Glutamatergic neuron (in vitro differentiated cells): ENCODE results near the gene ADTRP. TPM values are rescaled to one million over a fixed set of nuclear protein-coding genes. Genes with fewer than 3 reads are reported as not detected.

ENCODE experiments used
- DNase-seq: peaks from one replicate; pipeline ENCODE4 v3.0.0; 2022
- H3K27ac Mint-ChIP-seq: one replicate; pipeline ENCODE4 v1.8.0; 2020; ENCODE audit warnings: mild to moderate bottlenecking, mixed read lengths, inconsistent platforms; ENCODE audit not compliant: unreplicated experiment
- H3K27me3 Mint-ChIP-seq: one replicate; pipeline ENCODE4 v1.8.0; 2020; ENCODE audit warnings: mild to moderate bottlenecking, moderate library complexity, mixed read lengths, inconsistent platforms; ENCODE audit not compliant: unreplicated experiment
- H3K36me3 Mint-ChIP-seq: one replicate; pipeline ENCODE4 v1.8.0; 2020; ENCODE audit warnings: mild to moderate bottlenecking, mixed read lengths, inconsistent platforms; ENCODE audit not compliant: unreplicated experiment
- H3K4me1 Mint-ChIP-seq: one replicate; pipeline ENCODE4 v1.8.0; 2020; ENCODE audit warnings: mild to moderate bottlenecking, low read depth, mixed read lengths, inconsistent platforms; ENCODE audit not compliant: unreplicated experiment
- H3K4me3 Mint-ChIP-seq: one replicate; pipeline ENCODE4 v1.8.0; 2020; ENCODE audit warnings: mild to moderate bottlenecking, mixed read lengths, inconsistent platforms; ENCODE audit not compliant: unreplicated experiment
- H3K9me3 Mint-ChIP-seq: one replicate; pipeline ENCODE4 v1.8.0; 2020; ENCODE audit warnings: mild to moderate bottlenecking, moderate library complexity, mixed read lengths, inconsistent platforms; ENCODE audit not compliant: unreplicated experiment
- total RNA-seq: library from RNA; stranded (reverse); fragmentation: NEBNext Ultra II Directional; extraction: Animal tissue kit (Norgen Biotek cat#: 25700); gene quantifications from one replicate; pipeline ENCODE4 v1.2.1, GENCODE V29; 2021; ENCODE audit not compliant: unreplicated experiment
- TF ChIP-seq, protein P1 (sequence below): fragments of 200-600 bp; sonication (generic); IDR thresholded peaks from one replicate; pipeline ENCODE4 v1.5.0; 2021; ENCODE audit not compliant: partially characterized antibody, unreplicated experiment

The ADTRP gene
- total RNA-seq, 1 donor from 2014 or later, result not detected

DNA sequence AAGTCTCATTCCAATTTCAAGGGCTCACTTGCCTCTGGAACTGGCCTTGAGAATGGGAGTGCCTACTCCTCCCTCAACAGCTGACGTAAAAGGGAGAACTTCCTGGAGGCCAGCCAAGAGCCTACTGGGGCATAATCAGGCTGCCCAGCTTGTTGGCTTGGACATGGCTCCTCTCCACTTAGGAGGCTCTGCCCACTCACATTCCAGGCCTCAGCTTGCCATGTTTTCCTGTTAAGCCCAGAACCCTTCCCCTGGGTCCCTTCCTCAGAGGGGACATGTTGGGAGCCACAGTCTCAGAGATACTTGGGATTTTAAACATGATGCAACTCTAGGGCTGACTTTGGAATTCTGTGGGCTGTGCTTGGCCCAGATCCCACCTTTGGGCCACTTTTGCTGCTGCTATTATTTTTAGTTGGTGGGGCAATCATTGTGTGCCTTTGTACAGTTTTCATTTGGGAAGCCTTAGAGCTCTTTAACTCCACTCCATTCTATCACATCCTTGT is 31.5 kb upstream of the ADTRP start:
- H3K27me3 Mint-ChIP-seq, result peaks cover 6% of the 10 kb centered on the region
- no peak overlapping the region for H3K27ac Mint-ChIP-seq
- no peak overlapping the region for H3K4me3 Mint-ChIP-seq

DNA sequence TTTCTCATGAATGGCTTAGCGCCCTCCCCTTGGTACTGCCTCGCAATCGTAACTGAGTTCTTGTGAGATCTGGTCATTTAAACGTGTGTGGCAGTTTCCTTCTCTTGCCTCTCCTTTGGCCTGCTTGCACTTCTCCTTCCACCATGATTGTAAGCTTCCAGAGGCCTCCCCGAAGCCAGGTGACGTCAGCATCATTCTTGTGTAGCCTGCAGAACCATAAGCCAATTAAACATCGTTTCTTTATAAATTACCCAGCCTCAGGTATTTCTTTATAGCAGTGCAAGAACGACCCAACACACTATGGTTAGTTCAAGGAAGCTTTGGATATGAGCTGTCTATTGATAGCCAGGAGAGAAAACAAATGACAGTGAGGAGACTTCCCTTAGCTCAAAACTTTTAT is 29.5 kb upstream of the ADTRP start:
- Mint-ChIP-seq H3K27ac (no peak overlapping the region), H3K36me3 (no peaks in the 10 kb centered on the region), H3K4me1 (peaks cover 5% of the 10 kb centered on the region), H3K4me3 (no peak overlapping the region), H3K27me3 (peaks cover 6% of the 10 kb centered on the region), H3K9me3 (no peaks in the 10 kb centered on the region)
- no peak for DNase-seq
- TF ChIP-seq, protein P1, sequence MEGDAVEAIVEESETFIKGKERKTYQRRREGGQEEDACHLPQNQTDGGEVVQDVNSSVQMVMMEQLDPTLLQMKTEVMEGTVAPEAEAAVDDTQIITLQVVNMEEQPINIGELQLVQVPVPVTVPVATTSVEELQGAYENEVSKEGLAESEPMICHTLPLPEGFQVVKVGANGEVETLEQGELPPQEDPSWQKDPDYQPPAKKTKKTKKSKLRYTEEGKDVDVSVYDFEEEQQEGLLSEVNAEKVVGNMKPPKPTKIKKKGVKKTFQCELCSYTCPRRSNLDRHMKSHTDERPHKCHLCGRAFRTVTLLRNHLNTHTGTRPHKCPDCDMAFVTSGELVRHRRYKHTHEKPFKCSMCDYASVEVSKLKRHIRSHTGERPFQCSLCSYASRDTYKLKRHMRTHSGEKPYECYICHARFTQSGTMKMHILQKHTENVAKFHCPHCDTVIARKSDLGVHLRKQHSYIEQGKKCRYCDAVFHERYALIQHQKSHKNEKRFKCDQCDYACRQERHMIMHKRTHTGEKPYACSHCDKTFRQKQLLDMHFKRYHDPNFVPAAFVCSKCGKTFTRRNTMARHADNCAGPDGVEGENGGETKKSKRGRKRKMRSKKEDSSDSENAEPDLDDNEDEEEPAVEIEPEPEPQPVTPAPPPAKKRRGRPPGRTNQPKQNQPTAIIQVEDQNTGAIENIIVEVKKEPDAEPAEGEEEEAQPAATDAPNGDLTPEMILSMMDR, result no peak

More for the DNA sequence above, 31.5 kb upstream of the ADTRP start:
- Mint-ChIP-seq H3K36me3 (no peaks in the 10 kb centered on the region), H3K4me1 (peaks cover 18% of the 10 kb centered on the region), H3K9me3 (no peaks in the 10 kb centered on the region)
- no peak for DNase-seq
- TF ChIP-seq, protein P1, result no peak

DNA sequence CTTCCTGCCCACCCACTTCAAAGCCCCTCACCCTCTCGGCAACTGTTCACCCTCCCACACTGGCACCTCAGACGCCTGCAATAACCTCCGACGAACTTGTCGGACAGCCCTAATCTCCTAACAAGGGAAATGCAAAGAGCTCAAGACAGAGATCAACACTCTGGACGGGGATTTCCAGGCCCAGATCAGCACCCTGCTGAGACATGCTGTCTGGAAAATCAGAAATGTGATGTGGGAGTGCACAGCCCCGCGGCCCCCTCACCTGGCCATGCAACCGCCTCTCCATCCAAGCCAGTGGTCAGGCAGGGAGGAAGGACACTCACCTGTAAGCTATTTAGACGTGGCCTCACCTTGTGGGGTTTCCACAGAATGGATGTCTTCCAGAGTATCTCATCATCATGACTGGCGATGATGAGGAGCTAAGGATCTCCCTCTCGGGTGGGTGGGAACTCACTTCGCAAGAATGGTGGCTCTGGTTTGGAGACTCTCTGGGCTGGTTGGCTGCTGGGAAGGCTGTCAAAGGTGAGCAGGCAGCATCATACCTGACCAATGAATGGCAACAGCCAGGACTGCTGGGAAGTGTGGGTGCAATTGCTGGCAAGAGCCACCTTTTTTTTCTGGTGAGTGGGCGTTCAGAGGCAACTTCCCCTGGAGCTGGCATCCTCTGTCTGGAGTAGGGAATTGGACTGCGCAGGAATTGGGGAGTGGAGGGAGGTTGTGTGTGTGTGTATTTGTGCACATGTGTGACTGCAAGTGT is 28.1 kb upstream of the ADTRP start:
- no peak overlapping the region for H3K27ac Mint-ChIP-seq
- TF ChIP-seq, protein P1, result no peak

DNA sequence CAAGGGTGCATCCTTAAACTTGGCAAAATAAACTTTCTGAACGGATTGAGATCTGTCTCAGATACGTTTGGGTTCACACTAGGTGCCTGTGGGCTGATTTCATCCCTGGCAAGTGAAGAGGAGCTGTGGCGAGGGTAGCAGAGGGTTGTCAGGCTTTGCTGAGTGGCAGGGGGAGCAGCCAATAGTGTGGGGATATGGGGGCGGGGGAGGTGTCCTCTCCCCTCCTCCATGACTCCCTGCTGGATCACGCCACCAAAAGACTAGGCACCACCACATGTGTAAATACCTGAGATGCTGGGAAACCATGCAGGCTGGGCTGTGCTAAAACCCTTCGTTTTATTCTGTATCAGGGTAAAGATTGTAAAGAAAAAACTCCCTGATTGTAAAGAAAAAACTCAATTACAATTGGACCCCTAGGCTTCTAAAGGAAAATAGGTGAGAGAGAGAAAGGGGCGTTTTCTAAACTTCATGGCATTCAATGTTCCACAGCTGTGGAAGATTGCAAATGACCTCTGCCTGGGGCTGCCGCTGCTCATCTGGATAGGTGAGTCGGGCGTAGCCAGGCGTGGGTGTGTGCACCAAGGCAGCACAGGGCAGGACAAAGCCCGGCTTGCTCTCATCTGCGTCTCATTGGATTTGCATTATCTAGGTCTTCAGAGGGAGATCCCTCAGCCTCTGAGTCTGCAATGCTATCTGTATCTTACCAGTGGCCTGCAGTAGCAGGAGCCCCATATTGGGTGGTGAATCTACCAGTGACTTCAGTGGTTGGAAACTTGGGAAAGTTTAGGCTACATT is 26.9 kb upstream of the ADTRP start:
- TF ChIP-seq, protein P1, result no peak
- Mint-ChIP-seq H3K9me3 (no peaks in the 10 kb centered on the region), H3K4me3 (no peak overlapping the region), H3K27me3 (peaks cover 2% of the 10 kb centered on the region), H3K36me3 (no peaks in the 10 kb centered on the region), H3K27ac (no peak overlapping the region), H3K4me1 (no peaks in the 10 kb centered on the region)
- DNase-seq, result no peak

More for the DNA sequence above, 28.1 kb upstream of the ADTRP start:
- Mint-ChIP-seq H3K9me3 (no peaks in the 10 kb centered on the region), H3K27me3 (peaks cover 4% of the 10 kb centered on the region), H3K4me3 (no peak overlapping the region), H3K36me3 (no peaks in the 10 kb centered on the region), H3K4me1 (no peaks in the 10 kb centered on the region)
- no peak for DNase-seq
